Thyroid gland (tissue), 4 donors: ENCODE measurements around the gene PLB1. TPM values are rescaled to one million over a fixed set of nuclear protein-coding genes. Genes with fewer than 3 reads are reported as not detected.

Experiments
- DNase-seq, 2 donors: peaks; one replicate each; pipeline ENCODE4 v3.0.0-alpha.2; 2019
- H3K27ac ChIP-seq, 3 donors: fragments of 200-600 bp; sonication (generic); 1 replicate in 2 of 3; 2 replicates in 1 of 3; pipeline ENCODE4 v1.5.1; 2016 to 2019; ENCODE audit warnings: mild to moderate bottlenecking in 1 of 3, moderate library complexity in 1 of 3
- H3K27me3 ChIP-seq: fragments of 200-600 bp; sonication (generic); one replicate; pipeline ENCODE4 v1.5.1; 2019
- H3K36me3 ChIP-seq, 2 donors: fragments of 200-600 bp; sonication (generic); one replicate each; pipeline ENCODE4 v1.5.1; 2016 to 2019
- H3K4me1 ChIP-seq, 2 donors: fragments of 200-600 bp; sonication (generic); one replicate each; pipeline ENCODE4 v1.5.1; 2017 to 2019
- H3K4me3 ChIP-seq, 3 donors: fragments of 200-600 bp; sonication (generic); replicated peaks in 1 of 3; 1 replicate in 2 of 3; 2 replicates in 1 of 3; pipeline ENCODE4 v1.5.1; 2016; ENCODE audit warnings: mild to moderate bottlenecking in 1 of 3
- H3K9me3 ChIP-seq: fragments of 200-600 bp; sonication (generic); one replicate; pipeline ENCODE4 v1.5.1; 2017
- CTCF ChIP-seq, 6 experiments: fragments of 200-600 bp in 3 of 6; fragments of 450-650 bp in 3 of 6; sonication (generic) in 3 of 6; IDR thresholded peaks; one replicate each; pipeline ENCODE4 v1.5.1; 2016 to 2019; ENCODE audit warnings: antibody characterized with exemption in 6 of 6, mild to moderate bottlenecking in 2 of 6, inconsistent platforms in 1 of 6, moderate library complexity in 1 of 6
- POLR2A ChIP-seq, 2 donors: fragments of 450-650 bp; IDR thresholded peaks; one replicate each; pipeline ENCODE4 v1.6.1; 2017; ENCODE audit warnings: antibody characterized with exemption in 2 of 2, mild to moderate bottlenecking in 2 of 2, moderate library complexity in 1 of 2
- WGBS, 2 donors: methylation state at CpG; one replicate each; pipeline ENCODE4 v1.1.5; 2017; 5-methylcytosine and 5-hydroxymethylcytosine counted together
- intact Hi-C: fragments of 100-400 bp; cut with DNase I; formaldehyde crosslinking; loops from one replicate; pipeline ENCODE4 v1.15.1; 2023
- total RNA-seq, 4 donors: library from RNA; depleted of rRNA; stranded (reverse); fragments of >200 nt; gene quantifications; one replicate each; pipeline ENCODE4 v1.2.3, GENCODE V29; 2016

PLB1 gene
- total RNA-seq = 1 to 10 TPM; 1.2 to 3.3 (median 1.8) TPM

GRCh38 chr2:28495551-28496250 is at the start of gene PLB1:
TSS of gene PLB1 (plus strand) at chr2:28496060. CDS start at chr2:28496115, 55 bp downstream.
- Histone ChIP-seq H3K4me1 (peaks cover 23 to 35% of the 10 kb centered on the region in 2 donors), H3K36me3 (no peaks in the 10 kb centered on the region), H3K4me3 (no peak within 1 kb of the TSS), H3K27ac (peak within 1 kb of the TSS; percentile 60 to 88 (median 71)), H3K9me3 (no peaks in the 10 kb centered on the region), H3K27me3 (no peaks in the 10 kb centered on the region)
- peak in 1 of 2 donors; percentile 32 for DNase-seq
- TF ChIP-seq CTCF (IDR thresholded peaks at IDR 0.05) (no peak), POLR2A (IDR thresholded peaks at IDR 0.05) (no peak)
- intact Hi-C loops = no loop called here
- 88 to 96% methylated on average over 12 to 14 of the region's 14 CpGs for WGBS, 2 donors

- no peak overlapping the region for H3K27ac ChIP-seq
- DNase-seq = no peak
- no peaks in the 10 kb centered on the region for H3K36me3 ChIP-seq
- no peaks in the 10 kb centered on the region for H3K9me3 ChIP-seq
- intact Hi-C loops = no loop called here
- H3K4me1 ChIP-seq = peaks cover 5 to 9% of the 10 kb centered on the region in 2 donors
- H3K27me3 ChIP-seq = no peaks in the 10 kb centered on the region
- TF ChIP-seq CTCF (IDR thresholded peaks at IDR 0.05) = no peak
- no peak for TF ChIP-seq POLR2A (IDR thresholded peaks at IDR 0.05)
- H3K4me3 ChIP-seq = no peak overlapping the region
These were observed 49.3 kb upstream of the PLB1 start for GRCh38 chr2:28446531-28446930.

GRCh38 chr2:28447086-28447485 is 48.8 kb upstream of the PLB1 start:
- no peaks in the 10 kb centered on the region for H3K27me3 ChIP-seq
- no peak overlapping the region for H3K4me3 ChIP-seq
- H3K36me3 ChIP-seq = no peaks in the 10 kb centered on the region
- intact Hi-C loops = no loop called here
- TF ChIP-seq POLR2A (IDR thresholded peaks at IDR 0.05) (no peak), CTCF (IDR thresholded peaks at IDR 0.05) (no peak)
- peaks cover 5 to 9% of the 10 kb centered on the region in 2 donors for H3K4me1 ChIP-seq
- no peak overlapping the region for H3K27ac ChIP-seq
- 81 to 92% methylated on average over 3 of the region's 3 CpGs for WGBS, 2 donors
- no peak for DNase-seq
- no peaks in the 10 kb centered on the region for H3K9me3 ChIP-seq

GRCh38 chr2:28447943-28448792 is 47.7 kb upstream of the PLB1 start:
- DNase-seq = no peak
- Histone ChIP-seq H3K36me3 (no peaks in the 10 kb centered on the region), H3K27me3 (no peaks in the 10 kb centered on the region), H3K4me3 (no peak overlapping the region), H3K4me1 (peaks cover 5 to 9% of the 10 kb centered on the region in 2 donors), H3K9me3 (no peaks in the 10 kb centered on the region), H3K27ac (peak overlapping the region in 1 of 3 donors; percentile 23)
- WGBS, 2 donors = 83 to 85% methylated on average over 8 of the region's 8 CpGs
- intact Hi-C loops = no loop called here
- TF ChIP-seq CTCF (IDR thresholded peaks at IDR 0.05) = no peak
- no peak for TF ChIP-seq POLR2A (IDR thresholded peaks at IDR 0.05)

GRCh38 chr2:28448793-28449100 is 47.1 kb upstream of the PLB1 start:
- intact Hi-C loops = no loop called here
- no peak overlapping the region for H3K4me3 ChIP-seq
- no peak for TF ChIP-seq POLR2A (IDR thresholded peaks at IDR 0.05)
- TF ChIP-seq CTCF (IDR thresholded peaks at IDR 0.05) = no peak
- H3K9me3 ChIP-seq = no peaks in the 10 kb centered on the region
- DNase-seq = no peak
- no peaks in the 10 kb centered on the region for H3K27me3 ChIP-seq
- H3K36me3 ChIP-seq = no peaks in the 10 kb centered on the region
- H3K4me1 ChIP-seq = peaks cover 5 to 9% of the 10 kb centered on the region in 2 donors
- WGBS, 2 donors = 92 to 96% methylated on average over 3 of the region's 3 CpGs
- peak overlapping the region in 1 of 3 donors; percentile 23 for H3K27ac ChIP-seq
